ENCODE measurements around the gene DSN1.

Gene DSN1

DNA sequence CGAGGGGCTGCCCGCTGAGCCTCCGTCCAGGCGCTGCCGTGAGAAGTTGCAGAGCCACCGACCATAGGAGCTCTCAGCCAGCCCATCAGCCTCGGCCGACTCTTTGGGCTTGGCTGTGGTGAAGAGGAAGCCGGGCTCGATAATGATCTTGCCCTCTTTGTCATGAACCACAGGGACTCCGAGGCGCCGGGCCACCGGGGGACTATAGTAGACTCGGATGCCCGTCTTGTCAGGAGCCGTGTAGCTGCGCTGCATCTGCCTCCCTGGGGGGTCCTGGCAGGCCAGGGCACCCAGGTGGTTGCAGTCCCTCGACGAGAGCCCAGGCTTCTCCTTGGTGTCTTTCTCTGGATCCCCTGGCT, 20.5 kb upstream of the DSN1 start:
- DNase-seq, result no peak

DNA sequence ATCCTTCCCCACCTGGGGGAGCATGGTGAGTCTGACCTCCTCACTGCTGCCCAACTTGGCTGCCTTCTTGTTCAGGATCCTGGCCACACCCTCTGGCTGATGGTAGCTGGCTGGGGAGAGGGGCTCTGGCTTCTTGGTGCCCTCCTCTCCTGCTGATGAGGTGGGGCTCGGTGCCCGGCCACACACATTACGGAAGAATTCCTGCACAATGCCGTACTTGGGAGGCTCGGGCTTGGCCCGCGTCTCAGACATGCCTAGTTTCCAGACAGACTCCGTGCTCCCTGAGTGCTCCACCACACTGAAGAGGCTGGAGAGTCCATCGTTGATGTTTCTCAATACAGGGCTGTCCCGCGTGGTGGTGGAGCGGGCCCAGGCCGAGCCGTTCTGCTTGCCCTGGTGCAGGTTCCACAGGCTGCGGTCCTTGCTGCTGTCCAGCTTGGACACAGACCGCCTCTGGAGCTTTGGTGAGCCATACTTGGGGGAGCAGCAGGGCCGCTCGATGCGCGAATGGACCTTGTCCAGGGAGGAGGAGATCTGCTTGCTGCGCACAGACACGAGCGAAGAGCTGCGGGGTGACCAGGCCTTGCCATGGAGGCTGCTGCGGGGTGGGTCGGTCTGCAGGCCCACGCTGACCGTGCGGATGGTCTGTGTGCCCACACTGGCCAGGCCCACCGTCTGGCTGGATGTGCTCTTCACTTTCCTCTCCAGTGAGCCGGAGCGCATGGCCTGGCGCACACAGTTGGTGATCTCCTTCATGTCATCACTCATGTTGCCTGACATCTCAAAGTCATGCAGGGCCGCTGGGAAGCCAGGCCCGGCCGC, 19.9 kb upstream of the DSN1 start:
- no peak for DNase-seq

- no peak for DNase-seq
Measured at GRCh38 chr20:36792422-36792821, 18.9 kb upstream of the DSN1 start.

DNA sequence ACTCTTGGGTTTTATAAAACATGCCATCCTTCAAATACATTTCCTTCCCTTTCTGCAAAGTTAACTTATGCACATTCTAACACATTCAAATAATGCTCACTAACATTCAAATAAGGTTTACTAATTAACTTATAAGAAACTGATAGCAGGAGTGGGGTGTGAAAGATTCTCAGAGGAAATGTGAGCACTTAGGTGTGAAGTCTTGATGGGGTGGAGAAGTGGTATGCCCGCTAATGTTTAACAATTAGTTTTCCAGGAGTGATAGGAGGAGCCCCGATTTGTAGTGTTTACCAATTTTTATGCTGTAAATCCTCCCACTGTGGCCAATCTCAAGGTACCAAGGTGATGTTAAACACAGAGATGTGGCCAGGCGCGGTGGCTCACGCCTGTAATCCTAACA, 18.3 kb upstream of the DSN1 start:
- DNase-seq, result no peak

- no peak for DNase-seq
Measured at GRCh38 chr20:36786663-36787062, 13.1 kb upstream of the DSN1 start.

- no peak for DNase-seq
Measured at GRCh38 chr20:36786246-36786645, 12.7 kb upstream of the DSN1 start.

DNA sequence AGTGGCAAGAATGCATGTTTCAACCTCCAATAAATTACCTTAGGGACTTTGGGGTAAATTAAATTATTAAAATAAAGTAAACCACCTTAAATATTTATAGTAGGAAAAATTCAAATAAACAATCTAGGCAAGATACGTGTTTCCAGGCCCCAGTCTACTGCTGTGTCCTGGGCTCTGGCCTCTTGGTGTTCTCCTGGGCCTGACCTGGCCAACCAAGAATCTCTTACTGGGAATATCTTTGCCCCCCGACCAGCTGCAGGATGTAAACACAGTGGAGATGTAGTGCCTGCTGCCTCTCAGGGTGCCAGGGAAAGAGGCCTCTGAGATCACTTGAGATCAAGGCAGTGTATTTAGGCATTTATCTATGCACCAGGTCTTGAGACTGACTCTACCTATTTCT, 11.7 kb upstream of the DSN1 start:
- DNase-seq, result no peak

DNA sequence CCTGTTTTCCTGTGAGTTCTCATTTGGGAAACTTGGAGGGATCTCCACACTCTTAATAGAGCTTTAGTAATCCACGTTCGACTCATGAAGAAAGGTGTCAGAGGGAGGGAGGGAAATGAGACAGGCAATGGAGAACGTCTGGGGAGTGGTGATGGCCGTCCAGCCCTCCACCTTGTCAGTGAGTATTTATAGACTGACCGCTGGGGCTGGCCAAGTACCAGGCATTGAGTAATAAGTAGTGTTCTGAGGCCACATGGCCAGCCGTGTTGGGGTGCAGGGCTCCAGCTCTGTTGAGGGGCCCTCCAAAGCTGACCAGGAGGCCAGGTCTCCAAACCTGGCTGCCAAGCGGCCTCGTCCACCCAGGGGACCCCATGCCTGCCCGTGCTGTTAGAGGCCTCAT, 11.3 kb upstream of the DSN1 start:
- no peak for DNase-seq

- no peak for DNase-seq
Measured at GRCh38 chr20:36784116-36784515, 10.6 kb upstream of the DSN1 start.

- DNase-seq, result no peak
Measured at GRCh38 chr20:36779656-36780025, 6.1 kb upstream of the DSN1 start.

- no peak for DNase-seq
Measured at GRCh38 chr20:36778831-36779655, 5.5 kb upstream of the DSN1 start.

GRCh38 chr20:36777576-36777975, 4.0 kb upstream of the DSN1 start:
- no peak for DNase-seq

DNA sequence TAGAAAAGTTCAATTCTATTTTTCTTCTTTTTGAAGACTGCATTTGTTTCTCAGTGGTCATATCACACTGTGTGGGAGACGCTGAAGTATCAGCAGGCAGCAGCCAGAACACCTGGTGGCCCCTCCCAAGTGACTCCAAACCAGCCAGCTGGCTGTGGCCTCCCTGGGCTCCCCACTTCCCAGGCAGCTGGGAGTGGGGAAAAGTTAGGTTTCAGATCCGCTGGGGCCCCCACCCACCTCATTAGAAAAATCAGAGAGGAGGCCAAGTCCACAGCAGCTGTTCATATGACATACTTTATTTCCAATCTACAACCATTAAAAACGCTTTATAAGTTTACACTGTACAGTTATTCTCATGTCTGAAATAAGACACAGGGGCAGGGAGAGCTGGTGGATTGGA, 3.6 kb upstream of the DSN1 start:
- no peak for DNase-seq

GRCh38 chr20:36775826-36776225, 2.3 kb upstream of the DSN1 start:
- no peak for DNase-seq

DNA sequence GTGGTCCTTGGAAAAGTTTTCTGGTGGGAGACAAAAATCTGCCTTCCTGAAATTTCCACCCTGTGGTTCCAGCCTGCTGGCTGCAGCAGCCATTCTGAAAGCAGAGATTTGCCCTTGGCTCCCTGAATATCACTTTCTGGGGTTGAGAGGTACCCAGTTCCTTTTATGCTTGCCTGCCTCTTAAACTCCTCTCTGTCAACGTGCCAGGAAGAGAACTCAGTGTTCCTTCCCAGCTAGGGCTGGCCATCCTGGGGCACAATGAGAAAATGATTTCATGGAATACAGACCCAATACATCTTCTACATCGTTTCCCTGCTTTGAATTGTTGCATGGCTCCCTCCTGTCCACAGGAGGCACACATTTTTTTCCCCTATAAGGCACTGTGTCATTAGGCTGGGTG, 1.6 kb upstream of the DSN1 start:
- no peak for DNase-seq

- no peak for DNase-seq
Measured at GRCh38 chr20:36773107-36773596, 411 bp downstream of the DSN1 start.

DNA sequence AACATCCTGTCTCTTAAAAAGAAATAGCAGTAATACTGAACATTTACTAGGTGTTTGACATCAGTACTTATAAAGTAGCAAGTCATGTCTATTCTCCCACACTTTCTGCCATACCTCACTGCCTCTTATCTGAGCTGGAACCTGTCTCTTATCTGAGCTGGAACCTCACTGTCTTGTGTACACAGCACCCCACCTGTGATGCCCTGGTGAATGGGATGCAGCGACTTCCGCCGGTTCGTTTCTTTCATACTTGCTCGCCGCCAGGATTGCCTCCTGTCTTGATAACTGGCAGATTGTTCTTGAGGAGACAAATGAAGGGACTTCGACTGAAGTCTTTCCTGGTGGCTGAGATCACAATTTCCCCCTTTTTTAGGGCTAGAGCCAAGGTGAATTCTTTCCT, 2.9 kb downstream of the DSN1 start:
- no peak for DNase-seq

GRCh38 chr20:36768768-36769430, 4.7 kb downstream of the DSN1 start:
- no peak for DNase-seq

DNA sequence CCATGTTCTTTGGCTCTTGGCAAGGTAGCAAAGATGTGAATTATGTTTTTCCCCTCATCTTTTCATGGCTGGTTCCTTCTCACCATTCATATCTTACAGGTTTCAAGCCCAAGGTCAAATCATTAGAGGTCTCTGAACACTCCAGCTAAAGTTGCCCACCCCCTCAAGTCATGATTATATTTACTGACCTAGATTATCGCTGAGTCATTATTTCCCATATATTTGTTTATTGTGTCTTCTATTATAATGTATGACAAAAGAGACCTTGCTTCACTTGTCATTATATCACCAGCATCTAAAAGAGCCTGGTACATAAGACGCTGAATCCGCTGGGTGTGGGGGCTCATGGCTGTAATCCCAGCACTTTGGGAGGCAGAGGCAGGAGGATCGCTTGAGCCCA, 12.4 kb downstream of the DSN1 start:
- no peak for DNase-seq

DNA sequence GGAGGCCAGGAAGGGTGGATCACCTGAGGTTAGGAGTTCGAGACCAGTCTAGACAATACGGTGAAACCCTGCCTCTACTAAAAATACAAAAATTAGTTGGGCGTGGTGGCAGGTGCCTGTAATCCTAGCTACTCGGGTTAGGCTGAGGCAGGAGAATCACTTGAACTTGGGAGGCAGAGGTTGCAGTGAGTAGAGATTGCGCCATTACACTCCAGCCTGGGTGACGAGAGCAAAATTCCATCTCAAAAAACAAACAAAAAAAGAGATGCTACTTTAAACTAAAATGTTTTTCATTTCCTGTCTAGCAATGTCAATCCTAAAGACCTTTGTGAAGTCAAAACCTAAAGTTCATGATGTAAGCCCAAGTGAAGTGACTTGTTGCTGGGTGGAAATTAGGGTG, 12.9 kb downstream of the DSN1 start:
- no peak for DNase-seq

GRCh38 chr20:36758276-36758675, 15.3 kb downstream of the DSN1 start:
- DNase-seq, result no peak

DNA sequence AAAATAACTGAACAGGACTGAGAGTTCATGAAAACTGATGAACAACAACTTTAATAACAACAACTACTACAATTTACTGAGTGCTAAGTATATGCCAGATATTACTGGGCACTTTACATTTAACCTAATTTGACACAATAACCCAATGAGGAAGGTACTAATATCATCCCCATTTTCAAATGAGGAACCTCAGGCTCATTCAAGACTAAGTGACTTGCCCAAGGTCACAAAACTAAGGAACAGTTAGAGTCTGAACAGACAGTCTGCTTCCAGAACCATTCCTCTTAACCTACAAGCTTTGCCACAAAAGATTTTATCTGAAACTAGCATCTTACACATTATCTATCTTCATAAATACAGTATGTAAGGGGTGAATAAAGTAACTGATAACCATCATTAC, 17.1 kb downstream of the DSN1 start:
- DNase-seq, result no peak

DNA sequence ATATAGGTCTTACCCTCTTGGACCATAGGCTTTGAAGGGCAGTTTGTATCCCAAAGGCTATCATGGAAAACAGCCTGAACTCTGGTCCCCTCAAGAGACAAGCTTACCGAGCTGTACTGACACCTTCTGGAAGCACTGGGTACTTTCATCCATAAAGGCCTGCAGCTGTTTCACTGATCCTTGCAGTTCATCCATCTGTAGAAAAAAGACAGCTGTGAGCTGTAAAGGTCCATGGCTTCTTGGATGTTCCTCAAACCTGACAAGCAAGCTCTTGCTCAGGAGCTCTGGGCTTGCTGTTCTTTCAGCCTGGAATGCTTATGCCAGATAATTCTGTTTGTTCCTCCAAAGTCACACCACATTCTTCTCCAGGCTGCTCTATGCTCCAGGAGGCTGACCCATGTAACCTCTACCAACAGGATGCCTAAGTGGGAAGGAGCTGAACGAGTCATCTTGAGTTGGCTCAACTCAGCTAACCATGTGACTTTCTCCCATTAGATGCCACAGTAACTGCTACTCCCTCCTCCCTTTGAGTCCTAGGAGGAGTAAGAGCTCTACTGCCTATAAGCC, 18.8 kb downstream of the DSN1 start:
- DNase-seq, result peak; percentile 50

DNA sequence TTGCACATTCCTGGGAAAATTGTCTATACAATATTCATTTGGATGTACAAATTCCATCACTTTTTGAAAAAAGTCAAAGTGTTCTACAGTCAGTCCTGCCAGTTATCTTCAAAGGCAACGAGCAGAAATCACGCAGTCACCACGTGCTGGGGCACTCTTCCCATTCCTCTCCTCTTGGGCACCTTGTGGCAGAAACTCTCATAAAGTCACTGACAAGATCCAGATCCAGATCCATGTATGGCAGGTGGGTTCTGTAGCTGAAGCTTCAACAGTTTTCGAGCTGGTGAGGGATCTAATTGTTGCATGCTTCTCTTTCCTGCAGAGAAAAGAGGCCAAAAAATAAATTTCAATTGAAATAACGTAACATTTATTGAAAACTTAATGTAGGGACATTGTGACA, 21.0 kb downstream of the DSN1 start:
- DNase-seq, result no peak
